Thyroid gland (tissue), 4 donors: ENCODE measurements around the gene ST6GALNAC5. TPM values are rescaled to one million over a fixed set of nuclear protein-coding genes. Genes with fewer than 3 reads are reported as not detected.

Experiments
- DNase-seq, 2 donors: peaks; one replicate each; pipeline ENCODE4 v3.0.0-alpha.2; 2019
- H3K27ac ChIP-seq, 3 donors: fragments of 200-600 bp; sonication (generic); 1 replicate in 2 of 3; 2 replicates in 1 of 3; pipeline ENCODE4 v1.5.1; 2016 to 2019; ENCODE audit warnings: mild to moderate bottlenecking in 1 of 3, moderate library complexity in 1 of 3
- H3K27me3 ChIP-seq: fragments of 200-600 bp; sonication (generic); one replicate; pipeline ENCODE4 v1.5.1; 2019
- H3K36me3 ChIP-seq, 2 donors: fragments of 200-600 bp; sonication (generic); one replicate each; pipeline ENCODE4 v1.5.1; 2016 to 2019
- H3K4me1 ChIP-seq, 2 donors: fragments of 200-600 bp; sonication (generic); one replicate each; pipeline ENCODE4 v1.5.1; 2017 to 2019
- H3K4me3 ChIP-seq, 3 donors: fragments of 200-600 bp; sonication (generic); replicated peaks in 1 of 3; 1 replicate in 2 of 3; 2 replicates in 1 of 3; pipeline ENCODE4 v1.5.1; 2016; ENCODE audit warnings: mild to moderate bottlenecking in 1 of 3
- H3K9me3 ChIP-seq: fragments of 200-600 bp; sonication (generic); one replicate; pipeline ENCODE4 v1.5.1; 2017
- CTCF ChIP-seq, 6 experiments: fragments of 200-600 bp in 3 of 6; fragments of 450-650 bp in 3 of 6; sonication (generic) in 3 of 6; IDR thresholded peaks; one replicate each; pipeline ENCODE4 v1.5.1; 2016 to 2019; ENCODE audit warnings: antibody characterized with exemption in 6 of 6, mild to moderate bottlenecking in 2 of 6, inconsistent platforms in 1 of 6, moderate library complexity in 1 of 6
- POLR2A ChIP-seq, 2 donors: fragments of 450-650 bp; IDR thresholded peaks; one replicate each; pipeline ENCODE4 v1.6.1; 2017; ENCODE audit warnings: antibody characterized with exemption in 2 of 2, mild to moderate bottlenecking in 2 of 2, moderate library complexity in 1 of 2
- WGBS, 2 donors: methylation state at CpG; one replicate each; pipeline ENCODE4 v1.1.5; 2017; 5-methylcytosine and 5-hydroxymethylcytosine counted together
- intact Hi-C: fragments of 100-400 bp; cut with DNase I; formaldehyde crosslinking; loops from one replicate; pipeline ENCODE4 v1.15.1; 2023
- total RNA-seq, 4 donors: library from RNA; depleted of rRNA; stranded (reverse); fragments of >200 nt; gene quantifications; one replicate each; pipeline ENCODE4 v1.2.3, GENCODE V29; 2016

Gene ST6GALNAC5
- total RNA-seq, 4 donors from 2014 or later, result 0.83 to 3.0 TPM; not detected in 2

GRCh38 chr1:77012066-77012465 is 144.8 kb downstream of the ST6GALNAC5 start:
- Histone ChIP-seq H3K27ac (no peak overlapping the region), H3K4me3 (no peak overlapping the region), H3K4me1 (no peaks in the 10 kb centered on the region), H3K9me3 (no peaks in the 10 kb centered on the region), H3K36me3 (no peaks in the 10 kb centered on the region), H3K27me3 (no peaks in the 10 kb centered on the region)
- intact Hi-C loops, result no loop called here
- TF ChIP-seq POLR2A (IDR thresholded peaks at IDR 0.05) (no peak), CTCF (IDR thresholded peaks at IDR 0.05) (no peak)
- 67 to 86% methylated on average over 1 of the region's 1 CpG for WGBS, 2 donors
- no peak for DNase-seq

- intact Hi-C loops, result no loop called here
- H3K27ac ChIP-seq, result no peak overlapping the region
- no peaks in the 10 kb centered on the region for H3K27me3 ChIP-seq
- no peaks in the 10 kb centered on the region for H3K9me3 ChIP-seq
- DNase-seq, result no peak
- TF ChIP-seq POLR2A (IDR thresholded peaks at IDR 0.05), result no peak
- TF ChIP-seq CTCF (IDR thresholded peaks at IDR 0.05), result no peak
- no peak overlapping the region for H3K4me3 ChIP-seq
- H3K36me3 ChIP-seq, result no peaks in the 10 kb centered on the region
- no peaks in the 10 kb centered on the region for H3K4me1 ChIP-seq
- 91 to 94% methylated on average over 5 of the region's 5 CpGs for WGBS, 2 donors
Measured at GRCh38 chr1:77014073-77014788, 147.0 kb downstream of the ST6GALNAC5 start.

DNA sequence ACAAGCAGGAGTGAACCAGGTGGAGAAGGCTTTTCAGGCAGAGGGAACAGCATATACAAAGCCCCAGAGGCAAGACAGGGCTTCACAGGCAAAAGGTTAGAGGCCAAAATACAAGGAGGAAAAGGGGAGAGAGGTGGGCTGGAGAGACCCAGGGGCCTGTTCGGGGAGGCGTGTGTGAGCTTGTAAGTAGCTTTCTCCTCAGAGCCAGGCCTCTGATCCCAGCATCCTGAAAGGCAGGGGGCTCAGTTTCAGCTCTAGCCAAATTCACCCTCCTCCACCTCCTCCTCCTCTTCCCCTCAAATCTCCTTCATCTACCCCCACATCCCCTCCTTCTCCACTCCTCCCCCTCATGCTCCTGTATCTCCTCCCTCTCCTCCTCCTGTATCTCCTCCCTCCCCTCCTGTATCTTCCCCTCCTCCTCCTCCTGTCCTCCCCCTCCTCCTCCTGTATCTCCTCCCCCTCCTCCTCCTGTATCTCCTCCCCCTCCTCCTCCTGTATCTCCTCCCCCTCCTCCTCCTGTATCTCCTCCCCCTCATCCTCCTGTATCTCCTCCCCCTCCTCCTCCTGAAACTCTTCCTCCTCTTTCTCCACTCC is 148.6 kb downstream of the ST6GALNAC5 start:
- Histone ChIP-seq H3K27me3 (no peaks in the 10 kb centered on the region), H3K4me1 (no peaks in the 10 kb centered on the region), H3K4me3 (no peak overlapping the region), H3K27ac (no peak overlapping the region), H3K9me3 (no peaks in the 10 kb centered on the region), H3K36me3 (no peaks in the 10 kb centered on the region)
- 87 to 94% methylated on average over 2 of the region's 2 CpGs for WGBS, 2 donors
- TF ChIP-seq CTCF (IDR thresholded peaks at IDR 0.05), result no peak
- TF ChIP-seq POLR2A (IDR thresholded peaks at IDR 0.05), result no peak
- intact Hi-C loops, result no loop called here
- DNase-seq, result no peak

GRCh38 chr1:77016386-77016985 is 149.2 kb downstream of the ST6GALNAC5 start:
- WGBS, 2 donors, result 70% methylated on average over 2 of the region's 2 CpGs
- no peaks in the 10 kb centered on the region for H3K4me1 ChIP-seq
- intact Hi-C loops, result no loop called here

More at GRCh38 chr1:77016386-77016985, 149.2 kb downstream of the ST6GALNAC5 start:
- Histone ChIP-seq H3K36me3 (no peaks in the 10 kb centered on the region), H3K27ac (no peak overlapping the region), H3K9me3 (no peaks in the 10 kb centered on the region), H3K27me3 (no peaks in the 10 kb centered on the region), H3K4me3 (no peak overlapping the region)
- DNase-seq, result no peak
- TF ChIP-seq POLR2A (IDR thresholded peaks at IDR 0.05) (no peak), CTCF (IDR thresholded peaks at IDR 0.05) (no peak)
